ENCODE data around the gene ZNF638.

DNA sequence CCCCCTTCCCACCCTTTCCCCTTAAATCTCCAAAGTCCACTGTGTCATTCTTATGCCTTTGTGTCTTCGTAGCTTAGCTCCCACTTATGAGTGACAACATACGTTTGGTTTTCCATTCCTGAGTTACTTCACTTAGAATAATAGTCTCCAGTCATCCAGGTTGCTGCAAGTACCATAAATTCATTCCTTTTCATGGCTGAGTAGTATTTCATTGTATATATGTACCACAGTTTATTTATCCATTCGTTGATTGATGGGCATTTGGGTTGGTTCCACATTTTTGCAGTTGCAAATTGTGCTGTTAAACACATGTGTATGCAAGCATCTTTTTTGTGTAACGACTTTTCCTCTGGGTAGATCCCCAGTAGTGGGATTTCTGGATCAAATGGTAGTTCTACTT, 14.5 kb upstream of the ZNF638 start:
- TF ChIP-seq E2F4 (IDR thresholded peaks at IDR 0.05; ENCODE audit: low read depth, low read length) = no peak
- no peak for TF ChIP-seq ETV6 (conservative IDR thresholded peaks at IDR 0.05 in 1 of 2, IDR thresholded peaks at IDR 0.05 in 1 of 2; ENCODE audit: borderline replicate concordance in 1 of 2, low read depth in 1 of 2)
- TF ChIP-seq SIN3A (IDR thresholded peaks at IDR 0.05; ENCODE audit: low read depth, low read length) = no peak
- TF ChIP-seq CTCF (IDR thresholded peaks at IDR 0.05 in 2 of 3, conservative IDR thresholded peaks at IDR 0.05 in 1 of 3; ENCODE audit: control insufficient read depth in 2 of 3, extremely low read depth in 1 of 3, insufficient read depth in 1 of 3, low read depth in 3 of 3, low read length in 3 of 3) = no peak
- TF ChIP-seq BCL11A (IDR thresholded peaks at IDR 0.05; ENCODE audit: low read depth, low read length) = no peak
- no peak for TF ChIP-seq TAF1 (IDR thresholded peaks at IDR 0.05; ENCODE audit: borderline replicate concordance, low read depth, low read length)
- TF ChIP-seq FOXK2 (IDR thresholded peaks at IDR 0.05) = no peak
- no peak for TF ChIP-seq MAX (IDR thresholded peaks at IDR 0.05; ENCODE audit: low read depth, low read length)
- no peak for TF ChIP-seq RAD21 (IDR thresholded peaks at IDR 0.05; ENCODE audit: insufficient read depth, low read depth, low read length)
- TF ChIP-seq EGR1 (IDR thresholded peaks at IDR 0.05; ENCODE audit: borderline replicate concordance in 1 of 2, low read depth in 2 of 2, low read length in 2 of 2) = no peak
- no peak for TF ChIP-seq BHLHE40 (IDR thresholded peaks at IDR 0.05; ENCODE audit: borderline replicate concordance in 1 of 2, low read depth in 2 of 2, low read length in 1 of 2)
- no peak for TF ChIP-seq ESRRA (IDR thresholded peaks at IDR 0.05; ENCODE audit: low read length)

Measured in GM12878 (cell line).